CMK (cell line): ENCODE measurements around the gene MAK.
"Not testable (repeated sequence)": the region's sequence is repeated elsewhere in the genome, so short reads cannot be mapped to it uniquely, and the experiment has no call there.

Source experiments
- DNase-seq: peaks from one replicate; pipeline ENCODE4 v3.0.0-alpha.2; 2010; ENCODE audit warnings: low read depth

MAK gene

GRCh38 chr6:10853849-10854300 lies 15.5 kb upstream of the MAK start:
- DNase-seq: peak; percentile 86

DNA sequence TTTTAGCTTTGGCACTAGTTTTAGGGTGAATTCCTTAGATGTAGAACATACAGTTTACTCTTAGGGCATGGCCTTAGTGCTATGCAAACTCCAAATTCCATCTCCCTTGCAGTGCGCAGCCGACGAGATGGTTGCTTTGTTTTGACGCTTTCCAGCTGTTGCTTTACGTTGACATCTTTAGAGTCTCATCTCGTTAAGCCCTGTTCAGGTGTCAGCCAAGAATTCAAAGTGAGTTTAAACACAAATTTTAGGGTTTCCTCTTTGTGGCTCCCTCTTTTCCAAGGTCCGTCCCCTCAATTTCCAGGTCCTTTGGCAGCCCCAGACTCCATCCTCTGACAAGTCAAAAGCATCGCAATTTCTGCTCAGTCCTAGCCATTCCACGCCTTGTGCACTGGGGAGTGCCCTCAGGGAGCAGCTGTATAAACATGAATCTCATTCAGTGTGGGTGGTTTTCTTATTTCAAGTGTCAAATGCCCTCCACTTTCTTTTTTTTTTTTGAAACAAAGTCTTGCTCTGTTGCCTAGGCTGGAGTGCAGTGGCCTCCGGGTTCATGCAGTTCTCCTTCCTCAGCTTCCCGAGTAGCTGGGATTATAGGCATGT lies 14.1 kb upstream of the MAK start:
- no peak for DNase-seq

GRCh38 chr6:10850728-10851127 lies 12.4 kb upstream of the MAK start:
- DNase-seq: no peak

- DNase-seq: no peak
Measured at GRCh38 chr6:10849901-10850300, 11.6 kb upstream of the MAK start.

GRCh38 chr6:10847684-10848083 lies 9.3 kb upstream of the MAK start:
- DNase-seq: no peak

- DNase-seq: no peak
Measured at GRCh38 chr6:10843554-10843953, 5.2 kb upstream of the MAK start.

DNA sequence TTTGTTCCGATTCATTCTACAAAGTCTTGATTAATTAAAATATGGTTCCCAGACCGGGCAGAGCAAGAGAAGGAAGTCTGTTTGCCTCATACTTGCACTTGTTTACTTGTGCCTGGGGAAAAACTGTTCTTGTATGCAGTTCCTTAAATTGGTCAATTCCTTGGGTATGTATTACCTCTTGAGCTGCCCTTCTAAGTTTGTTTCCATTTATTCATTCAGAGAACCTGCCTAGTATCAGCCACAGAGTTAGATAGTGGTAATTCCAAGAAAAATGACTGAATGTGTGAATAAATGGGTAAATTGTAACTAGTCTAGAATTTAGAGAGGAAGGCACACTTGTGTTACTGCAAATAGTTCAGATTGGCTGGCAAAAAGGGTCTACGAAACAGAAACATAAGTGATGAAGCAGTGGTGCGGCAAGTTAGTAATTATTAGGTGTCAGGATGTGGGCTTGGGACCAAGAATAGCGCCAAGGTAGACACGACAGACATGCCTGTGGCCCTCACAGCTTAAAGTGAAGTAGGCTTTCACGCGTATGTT lies 525 bp upstream of the MAK start:
- no peak for DNase-seq

DNA sequence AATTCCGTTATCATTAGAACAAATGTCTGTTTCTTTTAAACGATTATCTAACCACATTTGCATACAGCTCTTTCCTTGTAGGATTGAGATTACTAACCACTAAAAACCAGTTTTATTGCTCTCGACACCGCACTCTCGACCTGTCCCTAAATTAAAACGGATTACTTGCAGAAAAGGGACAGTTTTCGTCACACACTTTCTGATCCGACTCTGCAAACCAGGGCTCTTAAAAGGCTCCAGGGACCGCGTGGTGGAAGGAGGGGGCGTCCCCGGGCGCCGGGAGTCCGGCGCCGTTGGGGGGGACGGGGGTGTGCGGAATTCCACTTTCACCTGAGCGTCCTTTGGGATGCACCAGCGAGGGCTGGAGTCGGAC lies 731 bp downstream of the MAK start:
- peak; percentile 35 for DNase-seq

- no peak for DNase-seq
Measured at GRCh38 chr6:10837009-10837621, 1.2 kb downstream of the MAK start.

DNA sequence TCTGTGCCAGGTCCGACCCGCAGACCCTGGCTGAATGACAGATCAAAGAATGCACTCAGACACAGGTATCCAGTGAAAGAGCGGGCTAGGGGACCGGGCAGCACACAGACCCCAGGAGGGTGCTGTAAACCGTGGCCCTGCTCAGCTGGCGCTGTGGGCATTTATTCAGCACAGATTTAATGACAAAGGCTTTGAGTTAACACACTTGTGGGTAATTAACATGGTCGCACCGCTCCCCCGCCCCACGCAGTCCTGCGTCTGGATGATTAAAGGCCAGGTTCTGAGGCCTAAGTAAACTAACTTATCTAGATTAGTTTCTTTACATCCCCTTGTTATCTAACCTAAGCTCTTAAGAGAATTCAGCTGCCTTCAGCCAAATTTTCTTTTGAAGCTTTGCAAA lies 3.5 kb downstream of the MAK start:
- no peak for DNase-seq

GRCh38 chr6:10831609-10832008 lies 6.7 kb downstream of the MAK start:
- DNase-seq: no peak

DNA sequence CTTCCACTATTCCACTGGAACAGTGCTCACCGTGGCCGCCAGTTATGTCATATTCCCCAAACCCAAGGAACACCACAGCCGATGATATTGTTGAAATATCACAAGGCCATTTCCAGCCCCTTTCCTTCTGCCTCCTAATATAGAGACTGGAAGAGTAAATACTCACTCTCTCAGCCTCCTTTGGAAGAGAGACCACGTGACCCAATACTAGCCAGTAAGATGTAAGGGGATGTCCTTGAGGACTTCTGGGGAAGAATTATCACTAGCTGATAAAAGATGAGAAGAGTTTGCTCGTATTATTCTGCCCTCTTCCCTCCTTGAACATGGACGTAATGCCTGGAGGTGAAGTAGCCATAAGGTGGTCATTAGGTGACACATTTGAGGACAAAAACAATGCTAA lies 13.5 kb downstream of the MAK start:
- no peak for DNase-seq

DNA sequence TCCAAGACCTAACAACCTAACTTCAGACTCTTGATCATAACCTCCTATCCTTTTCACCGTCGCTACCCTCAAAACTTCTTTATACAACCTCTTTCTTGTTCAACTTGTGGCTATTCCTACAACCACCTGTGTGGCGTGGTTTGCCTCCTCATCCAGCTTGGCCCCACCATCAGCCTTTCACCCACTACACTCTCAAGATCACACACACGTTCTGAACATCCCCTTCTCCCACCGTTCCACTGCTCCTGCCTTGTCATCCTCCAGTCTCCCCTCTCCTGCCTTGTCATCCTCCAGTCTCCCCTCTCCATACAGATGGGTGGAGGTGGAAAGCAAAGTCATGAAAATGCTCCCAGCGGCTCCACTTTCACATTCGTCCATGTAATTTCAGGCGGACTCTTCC lies 14.0 kb downstream of the MAK start:
- DNase-seq: no peak

GRCh38 chr6:10814176-10814575 lies 24.2 kb downstream of the MAK start:
- DNase-seq: not testable (repeated sequence)

- no peak for DNase-seq
Measured at GRCh38 chr6:10809098-10809497, 29.2 kb downstream of the MAK start.

DNA sequence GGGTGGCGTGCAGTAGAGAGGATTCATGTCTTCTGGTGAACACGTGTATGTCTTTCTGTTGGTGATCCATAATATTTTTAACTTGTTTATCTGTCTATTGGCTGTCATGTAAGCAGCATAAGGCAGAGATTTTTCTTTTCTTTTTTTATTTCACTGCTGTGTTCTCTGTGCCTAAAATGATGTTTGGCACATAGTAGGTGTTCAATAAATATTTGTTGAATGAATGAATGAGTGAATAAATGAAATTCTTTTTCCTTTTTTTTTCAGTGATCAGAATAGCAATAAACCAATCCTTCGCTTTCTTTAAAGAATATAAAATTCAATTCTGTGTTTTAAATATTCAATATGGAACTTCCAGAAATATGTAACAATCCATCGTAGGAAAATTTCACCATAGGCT lies 30.0 kb downstream of the MAK start:
- no peak for DNase-seq

DNA sequence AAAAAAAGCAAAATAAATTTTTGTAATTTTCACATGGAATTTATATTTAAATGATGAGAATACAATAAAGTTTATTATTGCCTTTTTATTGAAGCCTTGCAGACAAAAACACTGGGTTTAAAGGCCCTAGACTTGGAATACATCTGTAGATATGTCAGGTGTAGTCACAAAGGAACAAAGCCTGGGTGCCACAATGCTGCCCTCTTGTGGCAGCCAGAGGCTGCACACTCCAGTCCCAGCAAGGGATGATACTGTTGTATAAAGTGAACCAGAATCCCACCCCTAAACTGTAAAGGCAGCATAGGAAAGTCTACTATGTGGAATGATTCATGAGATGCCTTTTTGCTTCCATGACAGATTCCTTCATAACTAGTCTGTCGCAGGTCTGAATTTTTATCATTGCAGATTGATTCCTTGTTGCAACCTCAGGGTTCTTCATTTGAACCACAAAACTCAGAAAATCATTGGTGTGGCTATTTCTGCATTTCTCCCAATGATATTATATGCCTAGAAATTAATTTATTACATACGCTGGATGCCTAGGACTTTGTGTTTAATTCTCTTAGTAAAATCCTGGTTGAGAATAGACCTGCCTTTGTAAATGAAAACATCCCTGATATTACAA lies 37.0 kb downstream of the MAK start:
- DNase-seq: peak; percentile 27

GRCh38 chr6:10800810-10801209 lies 37.5 kb downstream of the MAK start:
- no peak for DNase-seq

DNA sequence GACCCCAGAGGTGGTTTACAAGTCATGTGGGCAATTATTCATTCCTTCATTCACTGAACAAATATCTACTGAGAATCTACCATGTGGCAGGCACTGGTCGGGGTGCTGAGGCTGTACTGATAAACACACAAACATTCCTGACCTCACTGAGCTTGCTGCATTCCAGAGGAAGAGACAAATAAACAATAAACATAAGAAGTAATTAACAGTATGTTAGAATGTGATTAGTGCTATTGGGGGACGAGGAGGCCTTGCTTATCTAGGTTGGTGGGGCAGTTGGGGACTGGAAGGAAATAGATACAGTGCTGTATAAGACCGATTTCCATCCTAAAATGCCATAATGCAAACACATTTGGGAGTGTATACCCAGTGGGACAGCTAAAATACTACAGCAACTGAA lies 44.1 kb downstream of the MAK start:
- DNase-seq: no peak

GRCh38 chr6:10793695-10794094 lies 44.6 kb downstream of the MAK start:
- DNase-seq: no peak

GRCh38 chr6:10793035-10793434 lies 45.3 kb downstream of the MAK start:
- no peak for DNase-seq

GRCh38 chr6:10792101-10792500 lies 46.2 kb downstream of the MAK start:
- no peak for DNase-seq

DNA sequence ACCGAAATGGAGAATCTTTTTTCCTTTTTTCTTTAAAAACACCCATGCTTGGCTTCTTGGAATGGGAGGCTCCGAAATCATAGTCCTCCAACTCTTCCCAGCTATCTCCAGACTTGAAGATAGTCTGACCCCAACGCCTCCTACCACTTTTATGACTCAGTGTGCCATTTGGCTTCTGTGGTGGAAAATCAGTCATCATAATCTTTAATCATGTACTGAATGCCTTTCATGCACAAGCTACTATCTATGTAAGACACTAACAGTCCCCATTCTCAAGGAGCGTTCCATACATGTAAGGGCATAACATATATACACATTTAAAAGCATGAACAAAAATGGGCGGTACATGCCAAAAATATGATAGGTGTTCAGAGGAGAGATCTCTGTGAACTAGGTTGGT lies 46.7 kb downstream of the MAK start:
- no peak for DNase-seq

DNA sequence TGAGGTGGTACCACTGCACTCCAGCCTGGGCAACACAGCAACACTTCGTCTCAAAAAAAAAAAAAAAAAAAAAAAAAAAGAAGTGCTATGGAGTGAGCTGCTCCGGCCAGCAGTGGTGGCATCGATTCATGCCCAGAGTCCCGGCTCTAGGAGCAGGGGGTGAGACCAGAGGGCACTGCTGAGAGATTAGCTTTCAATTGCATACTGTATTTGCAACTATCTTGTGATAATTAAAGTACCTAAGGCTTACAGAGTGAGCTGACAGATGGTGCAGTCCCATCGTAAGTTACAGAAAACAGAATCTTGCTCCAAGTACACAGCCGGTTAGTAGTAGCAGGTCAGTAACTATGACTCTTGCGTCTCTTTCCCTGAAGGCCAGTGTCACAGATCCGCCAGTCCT lies 59.3 kb downstream of the MAK start:
- DNase-seq: no peak
